Bronchial epithelial cell (primary cell): ENCODE data around the gene CAVIN1. TPM values are rescaled to one million over a fixed set of nuclear protein-coding genes. Genes with fewer than 3 reads are reported as not detected.
"Not testable (repeated sequence)": the region's sequence is repeated elsewhere in the genome, so short reads cannot be mapped to it uniquely, and the experiment has no call there.

Experiments
- DNase-seq: peaks from one replicate; pipeline ENCODE4 v3.0.0-alpha.2; 2010; ENCODE audit warnings: low read depth
- FAIRE-seq: peaks from 2 replicates; lab custom pipeline; 2011; peaks lifted over from hg19 to GRCh38; lab: Jason Lieb, UNC
- H3K27me3 ChIP-seq: 2 replicates; pipeline ENCODE4 v1.5.1; 2011; ENCODE audit warnings: low read length; ENCODE audit not compliant: control insufficient read depth, insufficient read depth
- H3K36me3 ChIP-seq: 2 replicates; pipeline ENCODE4 v1.5.1; 2011; ENCODE audit warnings: low read length; ENCODE audit not compliant: control insufficient read depth, insufficient read depth
- H3K4me3 ChIP-seq: 2 replicates; pipeline ENCODE4 v1.5.1; 2011; ENCODE audit warnings: mild to moderate bottlenecking, low read depth, low read length, control low read depth
- CTCF ChIP-seq: IDR thresholded peaks from 2 replicates; pipeline ENCODE4 v1.5.1; 2011; ENCODE audit warnings: mild to moderate bottlenecking, moderate library complexity, low read length, control low read depth, inconsistent platforms; ENCODE audit not compliant: insufficient read depth, severe bottlenecking
- total RNA-seq: library from RNA; depleted of rRNA; stranded (reverse); fragments of >200 nt; gene quantifications from 2 replicates; pipeline ENCODE4 v1.2.1, GENCODE V29; 2014

CAVIN1 gene
- total RNA-seq, 1 donor from 2014 or later: 126 TPM

GRCh38 chr17:42394838-42395237 is 28.2 kb downstream of the CAVIN1 start:
- Histone ChIP-seq H3K4me3 (no peak overlapping the region), H3K36me3 (no peaks in the 10 kb centered on the region), H3K27me3 (no peaks in the 10 kb centered on the region)
- no peak for DNase-seq
- no peak for TF ChIP-seq CTCF
- FAIRE-seq: no peak

- H3K4me3 ChIP-seq: no peak overlapping the region
- no peak for FAIRE-seq
- no peaks in the 10 kb centered on the region for H3K36me3 ChIP-seq
- no peaks in the 10 kb centered on the region for H3K27me3 ChIP-seq
- TF ChIP-seq CTCF: no peak
- peak; percentile 58 for DNase-seq
These were observed 30.2 kb downstream of the CAVIN1 start for GRCh38 chr17:42392692-42393415.

GRCh38 chr17:42391439-42391838 is 31.6 kb downstream of the CAVIN1 start:
- not testable (repeated sequence) for DNase-seq, H3K36me3 ChIP-seq, H3K27me3 ChIP-seq, H3K4me3 ChIP-seq, FAIRE-seq

- DNase-seq (no peak), FAIRE-seq (no peak)
- H3K27me3 ChIP-seq: no peaks in the 10 kb centered on the region
- H3K4me3 ChIP-seq: no peak overlapping the region
- no peak for TF ChIP-seq CTCF
- peaks cover 2% of the 10 kb centered on the region for H3K36me3 ChIP-seq
These were observed 33.2 kb downstream of the CAVIN1 start for GRCh38 chr17:42389899-42390298.

GRCh38 chr17:42389135-42389417 is 34.0 kb downstream of the CAVIN1 start:
- DNase-seq (no peak), FAIRE-seq (no peak)
- Histone ChIP-seq H3K27me3 (no peaks in the 10 kb centered on the region), H3K36me3 (peaks cover 2% of the 10 kb centered on the region), H3K4me3 (peak overlapping the region; percentile 40)
- TF ChIP-seq CTCF: no peak

- DNase-seq (peak; percentile 99), FAIRE-seq (no peak)
- Histone ChIP-seq H3K27me3 (no peaks in the 10 kb centered on the region), H3K36me3 (peaks cover 2% of the 10 kb centered on the region), H3K4me3 (peak within 1 kb of the TSS; percentile 72)
- no peak for TF ChIP-seq CTCF
These were observed 34.5 kb downstream of the CAVIN1 start, which contains the start of gene STAT3 for GRCh38 chr17:42388381-42389134. Gene STAT3, minus strand, starts transcription at chr17:42388442. Its CDS starts 39,926 bp downstream, at chr17:42348516.
